Stomach (tissue), 4 donors: ENCODE data around the gene FARS2.

Source experiments
- EP300 ChIP-seq: sonication (generic); formaldehyde crosslinking; IDR thresholded peaks from one replicate; pipeline ENCODE4 v1.6.1; 2017; ENCODE audit warnings: antibody characterized with exemption
- POLR2A ChIP-seq, 4 donors: fragments of 450-650 bp; IDR thresholded peaks; one replicate each; pipeline ENCODE4 v1.6.1; 2016; ENCODE audit warnings: antibody characterized with exemption in 4 of 4, control low read depth in 2 of 4, mild to moderate bottlenecking in 1 of 4, moderate library complexity in 1 of 4
- POLR2AphosphoS5 ChIP-seq, 3 donors: sonication (generic); formaldehyde crosslinking; IDR thresholded peaks; one replicate each; pipeline ENCODE4 v1.6.1; 2016; ENCODE audit warnings: antibody characterized with exemption in 3 of 3
- TF ChIP-seq, protein P1 (sequence below), 7 experiments: fragments of 450-650 bp in 4 of 7; fragments of 200-600 bp in 3 of 7; sonication (generic) in 3 of 7; IDR thresholded peaks; one replicate each; pipeline ENCODE4 v1.5.1; 2016 to 2019; ENCODE audit warnings: antibody characterized with exemption in 7 of 7, control low read depth in 2 of 7, mild to moderate bottlenecking in 1 of 7

DNA sequence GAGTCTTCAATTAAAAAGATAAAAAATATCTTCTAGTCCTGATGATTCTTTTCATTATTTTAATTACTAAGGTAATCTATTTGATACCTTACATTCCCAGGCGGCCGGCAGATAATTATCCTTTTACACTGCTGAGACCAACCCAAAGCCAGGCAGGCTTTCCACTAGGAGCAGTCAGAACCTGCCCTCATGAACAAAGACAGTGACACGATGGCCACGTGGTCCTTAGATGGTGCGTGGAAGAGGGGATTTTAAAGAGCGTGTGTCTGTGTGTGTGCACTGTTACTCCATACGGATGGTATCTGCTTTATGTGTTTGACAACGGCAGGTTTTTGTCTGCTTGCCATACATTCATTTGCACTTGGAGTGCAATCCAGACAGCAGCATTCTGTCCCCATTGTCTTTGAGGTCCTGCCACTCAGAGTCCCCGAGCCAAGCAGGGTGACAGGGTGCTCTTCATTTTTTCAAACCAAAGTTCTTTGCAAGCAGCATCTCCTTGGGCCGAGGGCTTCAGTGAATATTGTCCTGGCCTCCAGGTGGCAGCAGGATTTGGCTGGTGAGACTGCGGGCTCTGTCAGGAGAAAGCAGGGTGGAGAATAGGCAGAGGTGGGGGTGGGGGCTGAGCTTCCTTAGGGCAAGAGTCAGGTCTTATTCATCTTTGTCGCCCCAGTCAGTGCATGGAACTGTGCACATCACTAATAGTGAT lies 484.9 kb downstream of the FARS2 start:
- TF ChIP-seq, protein P1, sequence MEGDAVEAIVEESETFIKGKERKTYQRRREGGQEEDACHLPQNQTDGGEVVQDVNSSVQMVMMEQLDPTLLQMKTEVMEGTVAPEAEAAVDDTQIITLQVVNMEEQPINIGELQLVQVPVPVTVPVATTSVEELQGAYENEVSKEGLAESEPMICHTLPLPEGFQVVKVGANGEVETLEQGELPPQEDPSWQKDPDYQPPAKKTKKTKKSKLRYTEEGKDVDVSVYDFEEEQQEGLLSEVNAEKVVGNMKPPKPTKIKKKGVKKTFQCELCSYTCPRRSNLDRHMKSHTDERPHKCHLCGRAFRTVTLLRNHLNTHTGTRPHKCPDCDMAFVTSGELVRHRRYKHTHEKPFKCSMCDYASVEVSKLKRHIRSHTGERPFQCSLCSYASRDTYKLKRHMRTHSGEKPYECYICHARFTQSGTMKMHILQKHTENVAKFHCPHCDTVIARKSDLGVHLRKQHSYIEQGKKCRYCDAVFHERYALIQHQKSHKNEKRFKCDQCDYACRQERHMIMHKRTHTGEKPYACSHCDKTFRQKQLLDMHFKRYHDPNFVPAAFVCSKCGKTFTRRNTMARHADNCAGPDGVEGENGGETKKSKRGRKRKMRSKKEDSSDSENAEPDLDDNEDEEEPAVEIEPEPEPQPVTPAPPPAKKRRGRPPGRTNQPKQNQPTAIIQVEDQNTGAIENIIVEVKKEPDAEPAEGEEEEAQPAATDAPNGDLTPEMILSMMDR (IDR thresholded peaks at IDR 0.05): no peak
- no peak for TF ChIP-seq EP300
- TF ChIP-seq POLR2AphosphoS5 (IDR thresholded peaks at IDR 0.05): no peak
- no peak for TF ChIP-seq POLR2A (IDR thresholded peaks at IDR 0.05)
